ENCODE measurements around the gene NEUROD2.
"Not testable (repeated sequence)": the region's sequence is repeated elsewhere in the genome, so short reads cannot be mapped to it uniquely, and the experiment has no call there.

The NEUROD2 gene

GRCh38 chr17:39602533-39603303, 5.0 kb downstream of the NEUROD2 start:
- no peak for DNase-seq (ENCODE audit: low read depth in 2 of 2)

GRCh38 chr17:39601758-39602532, 5.8 kb downstream of the NEUROD2 start:
- DNase-seq (ENCODE audit: low read depth in 2 of 2), result no peak

- DNase-seq (ENCODE audit: low read depth in 2 of 2), result no peak
Measured at GRCh38 chr17:39600997-39601597, 6.6 kb downstream of the NEUROD2 start.

GRCh38 chr17:39600288-39600996, 7.3 kb downstream of the NEUROD2 start:
- DNase-seq (ENCODE audit: low read depth in 2 of 2), result no peak

- DNase-seq (ENCODE audit: low read depth in 2 of 2), result no peak
Measured at GRCh38 chr17:39599665-39600231, 8.0 kb downstream of the NEUROD2 start.

GRCh38 chr17:39599004-39599664, 8.6 kb downstream of the NEUROD2 start:
- DNase-seq (ENCODE audit: low read depth in 2 of 2), result no peak

- DNase-seq (ENCODE audit: low read depth in 2 of 2), result no peak
Measured at GRCh38 chr17:39598630-39599003, 9.1 kb downstream of the NEUROD2 start.

- DNase-seq (ENCODE audit: low read depth in 2 of 2), result no peak
Measured at GRCh38 chr17:39598047-39598481, 9.7 kb downstream of the NEUROD2 start.

GRCh38 chr17:39597372-39598046, 10.2 kb downstream of the NEUROD2 start:
- no peak for DNase-seq (ENCODE audit: low read depth in 2 of 2)

GRCh38 chr17:39596543-39597267, 11.0 kb downstream of the NEUROD2 start:
- DNase-seq (ENCODE audit: low read depth in 2 of 2), result no peak

- DNase-seq (ENCODE audit: low read depth in 2 of 2), result no peak
Measured at GRCh38 chr17:39595928-39596510, 11.7 kb downstream of the NEUROD2 start.

- no peak for DNase-seq (ENCODE audit: low read depth in 2 of 2)
Measured at GRCh38 chr17:39595294-39595693, 12.4 kb downstream of the NEUROD2 start.

- no peak for DNase-seq (ENCODE audit: low read depth in 2 of 2)
Measured at GRCh38 chr17:39593371-39593770, 14.3 kb downstream of the NEUROD2 start.

- no peak for DNase-seq (ENCODE audit: low read depth in 2 of 2)
Measured at GRCh38 chr17:39591958-39592954, 15.5 kb downstream of the NEUROD2 start.

GRCh38 chr17:39590180-39590579, 17.5 kb downstream of the NEUROD2 start:
- not testable (repeated sequence) for DNase-seq (ENCODE audit: low read depth in 2 of 2)

- DNase-seq (ENCODE audit: low read depth in 2 of 2), result no peak
Measured at GRCh38 chr17:39582658-39583057, 25.1 kb downstream of the NEUROD2 start.

- DNase-seq (ENCODE audit: low read depth in 2 of 2), result no peak
Measured at GRCh38 chr17:39581759-39582085, 26.0 kb downstream of the NEUROD2 start.

- DNase-seq (ENCODE audit: low read depth in 2 of 2), result no peak
Measured at GRCh38 chr17:39581071-39581758, 26.5 kb downstream of the NEUROD2 start.

Data from stimulated activated CD4-positive, alpha-beta T cell treated with anti-CD3 and anti-CD28 coated beads, Interleukin-1b, Interleukin-23, amount 100 ng/mL, for 1 hour (primary cell).